Ascending aorta (tissue), 2 donors: Measurements from ENCODE around the gene IRAK1BP1. TPM values are rescaled to one million over a fixed set of nuclear protein-coding genes. Genes with fewer than 3 reads are reported as not detected.

Experiments used
- DNase-seq, 2 donors: peaks; one replicate each; pipeline ENCODE4 v3.0.0-alpha.2; 2019; ENCODE audit warnings: low spot score in 2 of 2
- H3K27ac ChIP-seq, 2 donors: fragments of 200-600 bp; sonication (generic); one replicate each; pipeline ENCODE4 v1.5.1; 2016 to 2017; ENCODE audit warnings: mild to moderate bottlenecking in 1 of 2
- H3K27me3 ChIP-seq: fragments of 200-600 bp; sonication (generic); one replicate; pipeline ENCODE4 v1.5.1; 2017
- H3K36me3 ChIP-seq, 2 donors: fragments of 200-600 bp; sonication (generic); one replicate each; pipeline ENCODE4 v1.5.1; 2016
- H3K4me1 ChIP-seq, 2 donors: fragments of 200-600 bp; sonication (generic); one replicate each; pipeline ENCODE4 v1.5.1; 2016 to 2017; ENCODE audit warnings: mild to moderate bottlenecking in 1 of 2
- H3K4me3 ChIP-seq, 2 donors: fragments of 200-600 bp; sonication (generic); one replicate each; pipeline ENCODE4 v1.5.1; 2016 to 2017; ENCODE audit warnings: mild to moderate bottlenecking in 1 of 2
- H3K9me3 ChIP-seq, 2 donors: fragments of 200-600 bp; sonication (generic); one replicate each; pipeline ENCODE4 v1.5.1; 2016
- CTCF ChIP-seq, 3 experiments: fragments of 200-600 bp in 2 of 3; fragments of 450-650 bp in 1 of 3; sonication (generic) in 2 of 3; IDR thresholded peaks; one replicate each; pipeline ENCODE4 v1.5.1; 2016 to 2019; ENCODE audit warnings: antibody characterized with exemption in 3 of 3, mild to moderate bottlenecking in 1 of 3, moderate library complexity in 1 of 3
- intact Hi-C: fragments of 100-400 bp; cut with DNase I; formaldehyde crosslinking; loops from one replicate; pipeline ENCODE4 v1.15.1; 2023
- total RNA-seq: library from RNA; depleted of rRNA; stranded (reverse); fragments of >200 nt; gene quantifications from one replicate; pipeline ENCODE4 v1.1.0, GENCODE V29; 2016

The IRAK1BP1 gene
- total RNA-seq, 1 donor from 2014 or later, result 2.7 TPM

DNA sequence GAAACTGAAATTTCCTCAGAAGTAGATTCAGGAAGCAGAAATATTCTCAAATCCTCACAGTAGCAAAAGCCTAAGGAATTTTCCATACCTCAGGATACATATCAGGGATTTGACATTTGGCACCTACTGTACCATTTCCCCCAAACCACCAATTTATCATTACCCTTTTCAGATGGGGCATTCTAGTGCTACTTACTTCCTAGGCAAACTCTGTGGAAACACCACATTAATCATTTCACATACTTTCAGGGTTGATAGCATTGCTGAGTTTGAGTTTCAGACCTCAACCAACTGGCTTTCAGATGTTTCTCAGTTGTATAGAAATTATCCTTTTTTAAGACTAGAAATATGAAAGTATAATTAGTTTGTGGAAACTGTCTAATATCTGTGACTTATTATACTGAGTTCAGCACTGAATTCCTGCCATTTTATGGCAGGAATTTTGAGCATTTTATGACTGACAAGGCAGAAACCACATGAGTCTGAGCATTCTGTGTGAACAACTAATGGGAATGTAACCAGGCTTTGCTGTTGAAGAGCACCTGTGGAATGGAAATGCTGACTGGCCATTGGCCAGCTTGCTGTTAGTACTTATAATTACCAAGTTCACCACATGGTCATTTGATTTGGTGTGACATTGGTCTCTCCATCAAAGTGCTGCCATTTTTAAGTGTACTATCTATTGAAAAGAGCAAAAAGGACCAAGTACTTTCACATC is 35.1 kb upstream of the IRAK1BP1 start:
- no peaks in the 10 kb centered on the region for H3K27me3 ChIP-seq
- TF ChIP-seq CTCF (IDR thresholded peaks at IDR 0.05), result no peak
- intact Hi-C loops, result no loop called here
- no peak for DNase-seq
- no peaks in the 10 kb centered on the region for H3K36me3 ChIP-seq
- H3K27ac ChIP-seq, result no peak overlapping the region
- H3K4me1 ChIP-seq, result no peaks in the 10 kb centered on the region
- H3K4me3 ChIP-seq, result no peak overlapping the region
- H3K9me3 ChIP-seq, result no peaks in the 10 kb centered on the region

DNA sequence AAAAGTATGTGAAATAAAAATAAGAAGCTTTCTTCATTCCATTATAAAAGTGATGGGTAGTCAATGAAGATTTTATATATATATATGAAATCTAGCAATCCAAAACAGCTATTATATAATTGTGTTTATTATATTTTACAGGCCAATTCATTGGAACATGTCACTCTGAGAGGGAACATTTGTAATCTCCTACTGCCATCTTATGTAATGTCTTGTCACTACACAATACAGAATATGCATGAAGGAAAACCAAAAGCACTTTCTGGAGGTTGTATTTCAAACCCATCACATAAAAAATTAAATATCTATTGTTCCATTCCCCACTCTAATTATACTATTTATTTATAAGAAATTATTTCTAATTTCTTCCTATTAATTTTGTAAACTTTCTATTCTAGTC is 31.5 kb upstream of the IRAK1BP1 start:
- TF ChIP-seq CTCF (IDR thresholded peaks at IDR 0.05), result peak in 1 of 3 experiments; percentile 32
- no peaks in the 10 kb centered on the region for H3K36me3 ChIP-seq
- no peaks in the 10 kb centered on the region for H3K27me3 ChIP-seq
- no peak overlapping the region for H3K27ac ChIP-seq
- intact Hi-C loops, result no loop called here
- no peak overlapping the region for H3K4me3 ChIP-seq
- no peaks in the 10 kb centered on the region for H3K9me3 ChIP-seq
- no peak for DNase-seq
- no peaks in the 10 kb centered on the region for H3K4me1 ChIP-seq

DNA sequence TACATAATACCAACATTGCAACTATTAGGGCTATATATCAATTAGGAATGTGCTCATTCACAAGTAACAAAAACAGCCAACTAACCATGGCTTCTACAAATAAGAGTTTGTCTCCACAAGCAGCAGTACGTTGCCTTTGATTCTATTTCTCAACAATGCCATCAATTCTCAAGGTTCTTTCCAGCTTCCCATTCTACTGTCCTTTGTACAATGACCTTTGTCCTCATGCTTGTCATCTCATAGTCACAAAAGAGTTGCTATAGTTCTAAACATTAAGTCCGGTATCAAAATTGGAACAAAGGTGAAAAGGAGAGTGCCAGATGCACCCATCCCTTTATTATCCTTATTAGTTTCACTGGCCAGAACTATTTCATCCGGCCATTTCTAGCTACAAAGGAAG is 30.8 kb upstream of the IRAK1BP1 start:
- H3K27me3 ChIP-seq, result no peaks in the 10 kb centered on the region
- no peaks in the 10 kb centered on the region for H3K4me1 ChIP-seq
- TF ChIP-seq CTCF (IDR thresholded peaks at IDR 0.05), result no peak
- no peak for DNase-seq
- H3K36me3 ChIP-seq, result no peaks in the 10 kb centered on the region
- no peaks in the 10 kb centered on the region for H3K9me3 ChIP-seq
- intact Hi-C loops, result no loop called here
- H3K27ac ChIP-seq, result no peak overlapping the region
- H3K4me3 ChIP-seq, result no peak overlapping the region

GRCh38 chr6:78841111-78841510 is 26.2 kb upstream of the IRAK1BP1 start:
- H3K27ac ChIP-seq, result no peak overlapping the region
- intact Hi-C loops, result no loop called here

GRCh38 chr6:78842953-78843352 is 24.4 kb upstream of the IRAK1BP1 start:
- Histone ChIP-seq H3K9me3 (no peaks in the 10 kb centered on the region), H3K27me3 (no peaks in the 10 kb centered on the region), H3K27ac (no peak overlapping the region), H3K4me1 (no peaks in the 10 kb centered on the region), H3K4me3 (no peak overlapping the region), H3K36me3 (no peaks in the 10 kb centered on the region)
- no peak for TF ChIP-seq CTCF (IDR thresholded peaks at IDR 0.05)
- DNase-seq, result no peak
- intact Hi-C loops, result no loop called here

More at GRCh38 chr6:78841111-78841510, 26.2 kb upstream of the IRAK1BP1 start:
- Histone ChIP-seq H3K4me3 (no peak overlapping the region), H3K4me1 (no peaks in the 10 kb centered on the region), H3K27me3 (no peaks in the 10 kb centered on the region), H3K36me3 (no peaks in the 10 kb centered on the region), H3K9me3 (no peaks in the 10 kb centered on the region)
- TF ChIP-seq CTCF (IDR thresholded peaks at IDR 0.05), result no peak
- no peak for DNase-seq

- H3K36me3 ChIP-seq, result no peaks in the 10 kb centered on the region
- no peak for TF ChIP-seq CTCF (IDR thresholded peaks at IDR 0.05)
- no peak overlapping the region for H3K27ac ChIP-seq
- H3K27me3 ChIP-seq, result no peaks in the 10 kb centered on the region
- H3K4me3 ChIP-seq, result no peak overlapping the region
- no peaks in the 10 kb centered on the region for H3K4me1 ChIP-seq
- no peaks in the 10 kb centered on the region for H3K9me3 ChIP-seq
- intact Hi-C loops, result no loop called here
- no peak for DNase-seq
Observed at GRCh38 chr6:78844899-78845298, 22.5 kb upstream of the IRAK1BP1 start.
